Measurements from ENCODE around the gene KLK4. TPM values are rescaled to one million over a fixed set of nuclear protein-coding genes. Genes with fewer than 3 reads are reported as not detected.

KLK4 gene
- total and polyA plus RNA-seq, 12 donors, result not detected

- intact Hi-C loops (cut with DNase I), result no loop called here
- Histone ChIP-seq H3K36me3 (no peaks in the 10 kb centered on the region), H3K4me3 (no peak overlapping the region), H3K27me3 (peaks cover 0 to 38% (median 22%) of the 10 kb centered on the region in 7 donors), H3K27ac (no peak overlapping the region), H3K9me3 (no peaks in the 10 kb centered on the region), H3K4me1 (no peaks in the 10 kb centered on the region)
- DNase-seq (no peak), ATAC-seq (no peak)
- TF ChIP-seq CTCF (IDR thresholded peaks at IDR 0.05), result no peak
- WGBS, 2 donors, result 54 to 68% methylated on average over 19 of the region's 19 CpGs
Observed at GRCh38 chr19:50949861-50950260, 38.7 kb upstream of the KLK4 start.

GRCh38 chr19:50947123-50947522, 35.9 kb upstream of the KLK4 start:
- ATAC-seq, result no peak
- Histone ChIP-seq H3K4me3 (no peak overlapping the region), H3K4me1 (no peaks in the 10 kb centered on the region), H3K27ac (no peak overlapping the region), H3K36me3 (no peaks in the 10 kb centered on the region), H3K27me3 (peaks cover 0 to 34% (median 7%) of the 10 kb centered on the region in 7 donors), H3K9me3 (peaks cover 0 to 4% (median 0%) of the 10 kb centered on the region in 11 donors)
- 75 to 82% methylated on average over 4 of the region's 4 CpGs for WGBS, 2 donors
- no peak for TF ChIP-seq CTCF (IDR thresholded peaks at IDR 0.05)
- intact Hi-C loops (cut with DNase I), result no loop called here
- DNase-seq, result no peak

GRCh38 chr19:50944795-50945194, 33.6 kb upstream of the KLK4 start:
- Histone ChIP-seq H3K27me3 (peaks cover 0 to 24% (median 11%) of the 10 kb centered on the region in 7 donors), H3K27ac (no peak overlapping the region), H3K4me3 (no peak overlapping the region), H3K36me3 (no peaks in the 10 kb centered on the region), H3K4me1 (no peaks in the 10 kb centered on the region), H3K9me3 (peaks cover 0 to 12% (median 0%) of the 10 kb centered on the region in 11 donors)
- no peak for DNase-seq
- WGBS, 2 donors, result 62% methylated on average over 4 of the region's 4 CpGs
- intact Hi-C loops (cut with DNase I), result no loop called here
- no peak for ATAC-seq
- no peak for TF ChIP-seq CTCF (IDR thresholded peaks at IDR 0.05)

- intact Hi-C loops (cut with DNase I), result no loop called here
- WGBS, 2 donors, result 79 to 82% methylated on average over 10 of the region's 10 CpGs
- Histone ChIP-seq H3K27me3 (peaks cover 0 to 32% (median 17%) of the 10 kb centered on the region in 7 donors), H3K9me3 (peaks cover 0 to 21% (median 0%) of the 10 kb centered on the region in 11 donors), H3K36me3 (no peaks in the 10 kb centered on the region), H3K4me1 (no peaks in the 10 kb centered on the region), H3K27ac (no peak overlapping the region), H3K4me3 (no peak overlapping the region)
- TF ChIP-seq CTCF (IDR thresholded peaks at IDR 0.05), result no peak
- ATAC-seq (no peak), DNase-seq (no peak)
Observed at GRCh38 chr19:50943074-50943828, 32.1 kb upstream of the KLK4 start.
